HEK293 (cell line): ENCODE data around the gene RXFP4.

ENCODE experiments used
- BCL11A ChIP-seq: fragments of 450-650 bp; formaldehyde crosslinking; IDR thresholded peaks from 2 replicates; pipeline ENCODE4 v1.5.1; 2016; ENCODE audit warnings: low read depth, missing biosample characterization, missing genetic modification characterization
- BCL11B ChIP-seq: fragments of 450-650 bp; formaldehyde crosslinking; IDR thresholded peaks from 2 replicates; pipeline ENCODE4 v1.5.1; 2016; ENCODE audit warnings: low read depth, missing biosample characterization, missing genetic modification characterization
- EGR2 ChIP-seq: fragments of 450-650 bp; formaldehyde crosslinking; IDR thresholded peaks from 2 replicates; pipeline ENCODE4 v1.5.1; 2016; ENCODE audit warnings: low read depth, missing biosample characterization, missing genetic modification characterization
- KLF16 ChIP-seq: fragments of 450-650 bp; formaldehyde crosslinking; IDR thresholded peaks from 2 replicates; pipeline ENCODE4 v1.5.1; 2017; ENCODE audit warnings: missing biosample characterization, missing genetic modification characterization
- REPIN1 ChIP-seq: fragments of 450-650 bp; formaldehyde crosslinking; IDR thresholded peaks from 2 replicates; pipeline ENCODE4 v1.5.1; 2017; ENCODE audit warnings: missing biosample characterization, missing genetic modification characterization, low read depth
- ZBTB10 ChIP-seq: fragments of 450-650 bp; formaldehyde crosslinking; IDR thresholded peaks from 2 replicates; pipeline ENCODE4 v1.5.1; 2016; ENCODE audit warnings: missing biosample characterization, missing genetic modification characterization
- ZBTB21 ChIP-seq: fragments of 450-650 bp; formaldehyde crosslinking; IDR thresholded peaks from 2 replicates; pipeline ENCODE4 v1.5.1; 2017; ENCODE audit warnings: missing biosample characterization, missing genetic modification characterization
- ZBTB7A ChIP-seq: fragments of 450-650 bp; formaldehyde crosslinking; IDR thresholded peaks from 2 replicates; pipeline ENCODE4 v1.5.1; 2016; ENCODE audit warnings: low read depth, missing biosample characterization, missing genetic modification characterization
- ZFP3 ChIP-seq: fragments of 450-650 bp; formaldehyde crosslinking; IDR thresholded peaks from 2 replicates; pipeline ENCODE4 v1.5.1; 2016; ENCODE audit warnings: low read depth, missing biosample characterization, missing genetic modification characterization
- ZNF140 ChIP-seq: fragments of 450-650 bp; formaldehyde crosslinking; IDR thresholded peaks from 2 replicates; pipeline ENCODE4 v1.5.1; 2016; ENCODE audit warnings: missing biosample characterization, missing genetic modification characterization
- ZNF211 ChIP-seq: fragments of 450-650 bp; formaldehyde crosslinking; IDR thresholded peaks from 2 replicates; pipeline ENCODE4 v1.5.1; 2016; ENCODE audit warnings: low read depth, missing biosample characterization, missing genetic modification characterization
- ZNF223 ChIP-seq: fragments of 450-650 bp; formaldehyde crosslinking; IDR thresholded peaks from 2 replicates; pipeline ENCODE4 v1.5.1; 2016; ENCODE audit warnings: missing biosample characterization, missing genetic modification characterization
- ZNF335 ChIP-seq: fragments of 450-650 bp; formaldehyde crosslinking; conservative IDR thresholded peaks from 2 replicates; pipeline ENCODE4 v1.5.1; 2016; ENCODE audit warnings: missing biosample characterization, missing genetic modification characterization
- ZNF394 ChIP-seq: fragments of 450-650 bp; formaldehyde crosslinking; IDR thresholded peaks from 2 replicates; pipeline ENCODE4 v1.5.1; 2016; ENCODE audit warnings: missing biosample characterization, missing genetic modification characterization, mild to moderate bottlenecking, moderate library complexity, borderline replicate concordance
- ZNF433 ChIP-seq: fragments of 450-650 bp; formaldehyde crosslinking; IDR thresholded peaks from 2 replicates; pipeline ENCODE4 v1.5.1; 2016; ENCODE audit warnings: missing biosample characterization, missing genetic modification characterization, low read depth
- ZNF510 ChIP-seq: fragments of 450-650 bp; formaldehyde crosslinking; IDR thresholded peaks from 2 replicates; pipeline ENCODE4 v1.5.1; 2018; ENCODE audit warnings: mild to moderate bottlenecking, missing genetic modification characterization, missing biosample characterization; ENCODE audit not compliant: insufficient replicate concordance
- ZNF518A ChIP-seq: fragments of 450-650 bp; formaldehyde crosslinking; conservative IDR thresholded peaks from 2 replicates; pipeline ENCODE4 v1.5.1; 2016; ENCODE audit warnings: low read depth, missing biosample characterization, missing genetic modification characterization
- ZNF549 ChIP-seq: fragments of 450-650 bp; IDR thresholded peaks from 2 replicates; pipeline ENCODE4 v1.5.1; 2018; ENCODE audit warnings: missing biosample characterization, missing genetic modification characterization, mild to moderate bottlenecking, inconsistent platforms, moderate library complexity
- ZNF555 ChIP-seq: fragments of 450-650 bp; formaldehyde crosslinking; conservative IDR thresholded peaks from 2 replicates; pipeline ENCODE4 v1.5.1; 2017; ENCODE audit warnings: missing biosample characterization, mild to moderate bottlenecking, missing genetic modification characterization, inconsistent platforms
- ZNF558 ChIP-seq: fragments of 450-650 bp; formaldehyde crosslinking; IDR thresholded peaks from 2 replicates; pipeline ENCODE4 v1.5.1; 2016; ENCODE audit warnings: missing biosample characterization, missing genetic modification characterization
- ZNF560 ChIP-seq: fragments of 450-650 bp; formaldehyde crosslinking; IDR thresholded peaks from 2 replicates; pipeline ENCODE4 v1.5.1; 2017; ENCODE audit warnings: missing biosample characterization, missing genetic modification characterization, borderline replicate concordance
- ZNF561 ChIP-seq: fragments of 450-650 bp; IDR thresholded peaks from 2 replicates; pipeline ENCODE4 v1.5.1; 2018; ENCODE audit warnings: missing biosample characterization, missing genetic modification characterization, borderline replicate concordance
- ZNF623 ChIP-seq: fragments of 450-650 bp; formaldehyde crosslinking; IDR thresholded peaks from 2 replicates; pipeline ENCODE4 v1.5.1; 2016; ENCODE audit warnings: missing biosample characterization, missing genetic modification characterization
- ZNF626 ChIP-seq: fragments of 450-650 bp; sonication (Bioruptor Pico); formaldehyde crosslinking; IDR thresholded peaks from 2 replicates; pipeline ENCODE4 v1.5.1; 2018; ENCODE audit warnings: missing biosample characterization, missing genetic modification characterization, inconsistent platforms
- ZNF658 ChIP-seq: fragments of 450-650 bp; formaldehyde crosslinking; IDR thresholded peaks from 2 replicates; pipeline ENCODE4; 2016; ENCODE audit warnings: missing biosample characterization, missing genetic modification characterization
- ZNF747 ChIP-seq: fragments of 450-650 bp; formaldehyde crosslinking; IDR thresholded peaks from 2 replicates; pipeline ENCODE4 v1.5.1; 2016; ENCODE audit warnings: missing biosample characterization, missing genetic modification characterization
- ZNF776 ChIP-seq: fragments of 450-650 bp; formaldehyde crosslinking; IDR thresholded peaks from 2 replicates; pipeline ENCODE4 v1.5.0; 2017; ENCODE audit warnings: missing biosample characterization, missing genetic modification characterization, borderline replicate concordance
- ZNF791 ChIP-seq: fragments of 450-650 bp; formaldehyde crosslinking; IDR thresholded peaks from 2 replicates; pipeline ENCODE4 v1.5.1; 2016; ENCODE audit warnings: missing biosample characterization, missing genetic modification characterization
- ZNF792 ChIP-seq: fragments of 450-650 bp; formaldehyde crosslinking; IDR thresholded peaks from 2 replicates; pipeline ENCODE4 v1.5.1; 2016; ENCODE audit warnings: missing biosample characterization, missing genetic modification characterization
- ZSCAN16 ChIP-seq: fragments of 450-650 bp; formaldehyde crosslinking; IDR thresholded peaks from 2 replicates; pipeline ENCODE4 v1.5.1; 2016; ENCODE audit warnings: missing biosample characterization, missing genetic modification characterization
- ZSCAN23 ChIP-seq: fragments of 450-650 bp; formaldehyde crosslinking; IDR thresholded peaks from 2 replicates; pipeline ENCODE4 v1.5.1; 2016; ENCODE audit warnings: missing biosample characterization, missing genetic modification characterization
- ZSCAN5A ChIP-seq: fragments of 450-650 bp; formaldehyde crosslinking; IDR thresholded peaks from 2 replicates; pipeline ENCODE4 v1.5.1; 2016; ENCODE audit warnings: missing biosample characterization, missing genetic modification characterization
- ZXDB ChIP-seq: fragments of 450-650 bp; formaldehyde crosslinking; IDR thresholded peaks from 2 replicates; pipeline ENCODE4 v1.5.1; 2016; ENCODE audit warnings: missing biosample characterization, missing genetic modification characterization

RXFP4 gene

DNA sequence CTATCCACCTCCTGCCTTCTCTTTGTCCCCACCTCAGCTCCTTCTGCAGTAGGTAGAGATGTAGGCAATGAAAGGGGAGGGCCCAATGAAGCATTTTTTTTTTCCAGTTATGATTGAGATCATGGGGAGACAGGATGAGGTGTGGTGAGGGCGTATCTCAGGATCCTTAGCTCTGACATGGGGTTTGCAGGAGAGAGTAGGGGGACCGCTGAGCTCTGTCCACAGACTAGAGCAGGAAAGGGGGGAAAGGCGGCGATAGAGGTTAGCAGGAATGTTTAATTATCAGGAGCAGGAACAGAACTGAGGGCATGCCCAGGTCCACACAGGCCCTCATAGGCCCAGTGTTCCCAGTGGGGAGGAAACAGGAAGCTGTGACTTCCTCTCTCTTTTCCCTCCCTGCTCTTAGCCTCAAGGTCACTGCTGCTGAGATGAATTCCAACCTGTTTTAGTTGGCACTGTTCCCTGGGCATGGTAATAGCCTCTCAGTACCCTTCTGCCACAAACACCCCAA is 901 bp upstream of the RXFP4 start (continued):
- peak; percentile 52 for TF ChIP-seq ZXDB (tag by site-specific recombination)
- no peak for TF ChIP-seq KLF16 (tag by site-specific recombination)
- no peak for TF ChIP-seq EGR2 (tag by site-specific recombination)
- TF ChIP-seq BCL11A (tag by site-specific recombination) = no peak
- TF ChIP-seq ZNF211 (tag by site-specific recombination) = no peak
- no peak for TF ChIP-seq ZNF560 (tag by site-specific recombination)
- peak; percentile 55 for TF ChIP-seq ZNF518A (tag by site-specific recombination)
- no peak for TF ChIP-seq ZNF558
- TF ChIP-seq ZSCAN5A (tag by site-specific recombination) = no peak
- no peak for TF ChIP-seq BCL11B
- no peak for TF ChIP-seq ZNF223
- no peak for TF ChIP-seq REPIN1
- no peak for TF ChIP-seq ZNF623
- no peak for TF ChIP-seq ZNF658 (tag by site-specific recombination)
- peak; percentile 83 for TF ChIP-seq ZNF335
- no peak for TF ChIP-seq ZNF555
- TF ChIP-seq ZSCAN16 = no peak
- TF ChIP-seq ZNF791 (tag by site-specific recombination) = no peak
- no peak for TF ChIP-seq ZBTB7A (tag by site-specific recombination)
- TF ChIP-seq ZNF140 (tag by site-specific recombination) = no peak
- peak; percentile 14; the same call in 1 of the 2 replicates for TF ChIP-seq ZNF394 (tag by site-specific recombination)
- no peak for TF ChIP-seq ZNF626 (tag by site-specific recombination)
- no peak for TF ChIP-seq ZNF433 (tag by site-specific recombination)
- TF ChIP-seq ZNF561 (tag by site-specific recombination) = no peak
- no peak for TF ChIP-seq ZBTB10 (tag by site-specific recombination)
- no peak for TF ChIP-seq ZNF792 (tag by site-specific recombination)
- no peak for TF ChIP-seq ZFP3 (tag by site-specific recombination)
- TF ChIP-seq ZNF549 = no peak
- TF ChIP-seq ZNF747 (tag by site-specific recombination) = no peak
- no peak for TF ChIP-seq ZNF510 (tag by site-specific recombination)
- no peak for TF ChIP-seq ZNF776 (tag by site-specific recombination)
- peak; percentile 55 for TF ChIP-seq ZBTB21
- TF ChIP-seq ZSCAN23 (tag by site-specific recombination) = no peak
